Fibroblast of pulmonary artery (primary cell): ENCODE data around the gene DIRAS2.
"Not testable (repeated sequence)": the region's sequence is repeated elsewhere in the genome, so short reads cannot be mapped to it uniquely, and the experiment has no call there.

Experiments
- DNase-seq: peaks from one replicate; pipeline ENCODE4 v3.0.0-alpha.2; 2010; ENCODE audit warnings: low read depth
- H3K4me3 ChIP-seq: replicated peaks from 2 replicates; pipeline ENCODE4 v1.5.1; 2011; ENCODE audit warnings: low read depth, mild to moderate bottlenecking, control low read depth, low read length, moderate library complexity
- TF ChIP-seq, protein P1 (sequence below): IDR thresholded peaks from 2 replicates; pipeline ENCODE4 v1.5.1; 2011; ENCODE audit warnings: mild to moderate bottlenecking, control low read depth, low read length, inconsistent platforms; ENCODE audit errors: missing control alignments

DIRAS2 gene

DNA sequence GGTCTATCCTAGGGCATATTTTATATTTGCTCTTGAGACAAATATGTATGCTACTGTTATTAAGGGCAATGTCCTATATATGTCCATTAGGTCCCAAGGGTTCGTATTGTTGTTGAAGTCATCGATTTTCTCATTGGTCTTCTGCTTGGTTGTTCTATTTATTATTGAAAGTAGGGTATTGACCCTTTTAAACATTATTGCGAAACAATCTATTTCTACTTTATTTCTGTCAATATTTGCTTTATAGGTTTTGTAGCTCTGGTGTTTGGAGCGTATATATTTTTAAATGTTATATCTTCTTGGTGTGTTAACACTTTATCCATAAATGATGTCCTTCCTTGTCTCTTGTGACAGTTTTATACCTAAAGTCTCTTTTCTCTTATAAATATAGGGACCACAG lies 16.2 kb upstream of the DIRAS2 start:
- DNase-seq = no peak
- H3K4me3 ChIP-seq = no peak overlapping the region
- TF ChIP-seq, protein P1, sequence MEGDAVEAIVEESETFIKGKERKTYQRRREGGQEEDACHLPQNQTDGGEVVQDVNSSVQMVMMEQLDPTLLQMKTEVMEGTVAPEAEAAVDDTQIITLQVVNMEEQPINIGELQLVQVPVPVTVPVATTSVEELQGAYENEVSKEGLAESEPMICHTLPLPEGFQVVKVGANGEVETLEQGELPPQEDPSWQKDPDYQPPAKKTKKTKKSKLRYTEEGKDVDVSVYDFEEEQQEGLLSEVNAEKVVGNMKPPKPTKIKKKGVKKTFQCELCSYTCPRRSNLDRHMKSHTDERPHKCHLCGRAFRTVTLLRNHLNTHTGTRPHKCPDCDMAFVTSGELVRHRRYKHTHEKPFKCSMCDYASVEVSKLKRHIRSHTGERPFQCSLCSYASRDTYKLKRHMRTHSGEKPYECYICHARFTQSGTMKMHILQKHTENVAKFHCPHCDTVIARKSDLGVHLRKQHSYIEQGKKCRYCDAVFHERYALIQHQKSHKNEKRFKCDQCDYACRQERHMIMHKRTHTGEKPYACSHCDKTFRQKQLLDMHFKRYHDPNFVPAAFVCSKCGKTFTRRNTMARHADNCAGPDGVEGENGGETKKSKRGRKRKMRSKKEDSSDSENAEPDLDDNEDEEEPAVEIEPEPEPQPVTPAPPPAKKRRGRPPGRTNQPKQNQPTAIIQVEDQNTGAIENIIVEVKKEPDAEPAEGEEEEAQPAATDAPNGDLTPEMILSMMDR = no peak

DNA sequence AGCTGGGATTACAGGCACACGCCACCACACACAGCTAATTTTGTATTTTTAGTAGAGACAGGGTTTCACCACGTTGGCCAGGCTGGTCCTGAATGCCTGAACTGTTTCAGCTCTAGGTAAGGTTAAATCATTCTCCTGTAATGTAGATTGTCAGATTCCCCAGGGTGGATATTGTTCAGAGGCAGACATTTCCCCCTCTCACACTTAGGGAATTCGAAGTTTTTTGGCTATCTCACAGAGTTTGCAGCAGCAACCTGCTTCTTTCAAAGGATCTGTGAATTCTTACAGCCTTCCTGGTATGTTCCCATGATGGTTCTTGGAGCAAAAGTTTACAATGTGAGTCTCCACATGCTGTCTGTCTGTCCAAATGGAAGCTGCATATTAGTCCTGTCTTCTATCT lies 15.6 kb upstream of the DIRAS2 start:
- TF ChIP-seq, protein P1 = no peak
- DNase-seq = no peak
- H3K4me3 ChIP-seq = no peak overlapping the region

GRCh38 chr9:90656876-90657275 lies 14.3 kb upstream of the DIRAS2 start:
- DNase-seq, H3K4me3 ChIP-seq: not testable (repeated sequence)

- TF ChIP-seq, protein P1 = no peak
- no peak overlapping the region for H3K4me3 ChIP-seq
- no peak for DNase-seq
These were observed 8.6 kb upstream of the DIRAS2 start for GRCh38 chr9:90651246-90651645.

- TF ChIP-seq, protein P1 = no peak
- H3K4me3 ChIP-seq = no peak overlapping the region
- no peak for DNase-seq
These were observed 5.2 kb upstream of the DIRAS2 start for GRCh38 chr9:90647843-90648242.

DNA sequence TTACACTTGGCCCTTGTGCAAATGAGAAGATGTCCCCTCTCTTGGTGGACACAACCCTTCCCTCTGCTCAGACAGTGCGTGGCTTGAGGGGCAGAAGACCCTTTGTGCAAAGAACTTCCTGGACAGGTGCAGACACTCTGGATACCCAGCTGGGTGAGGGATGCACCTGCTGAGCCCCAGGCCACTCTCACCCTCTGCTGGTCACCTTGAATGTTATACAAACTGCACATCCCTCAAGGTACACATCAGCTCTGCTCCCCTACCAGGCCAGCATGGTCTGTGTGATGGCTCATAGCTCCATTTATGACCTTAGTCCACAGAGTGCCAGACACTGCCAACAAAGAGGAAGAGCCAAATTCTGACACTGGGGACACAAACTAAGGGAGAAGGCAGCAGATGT lies 3.1 kb upstream of the DIRAS2 start:
- TF ChIP-seq, protein P1 = no peak
- no peak for DNase-seq
- H3K4me3 ChIP-seq = no peak overlapping the region

GRCh38 chr9:90641884-90642487 lies 638 bp downstream of the DIRAS2 start:
- no peak overlapping the region for H3K4me3 ChIP-seq
- TF ChIP-seq, protein P1 = no peak
- no peak for DNase-seq

- TF ChIP-seq, protein P1 = no peak
- DNase-seq = no peak
These were observed 1.5 kb downstream of the DIRAS2 start for GRCh38 chr9:90641086-90641485.

More at GRCh38 chr9:90641086-90641485, 1.5 kb downstream of the DIRAS2 start:
- H3K4me3 ChIP-seq = no peak overlapping the region
